Activated T-cell treated with anti-CD3 and anti-CD28 coated beads, Interleukin-2, amount 50 U/mL, for 72 hours (primary cell): ENCODE measurements around the gene ITGA11. TPM values are rescaled to one million over a fixed set of nuclear protein-coding genes. Genes with fewer than 3 reads are reported as not detected.

Experiments used
- ATAC-seq, 2 donors: fragments of 150-1000 bp; cut with Tn5 transposase; replicated peaks in 1 of 2; 2 replicates each; pipeline ENCODE4 v1.10.0; 2021; ENCODE audit warnings: moderate library complexity in 2 of 2, mild to moderate bottlenecking in 1 of 2
- DNase-seq, 2 donors: peaks; one replicate each; pipeline ENCODE4 v3.0.0; 2021 to 2022; ENCODE audit warnings: mixed read lengths in 1 of 2
- H3K27ac Mint-ChIP-seq: one replicate; pipeline ENCODE4 v1.8.0; 2022; ENCODE audit warnings: mild to moderate bottlenecking, moderate library complexity, mixed read lengths
- H3K27me3 Mint-ChIP-seq: one replicate; pipeline ENCODE4 v1.8.0; 2022; ENCODE audit warnings: low read depth, mixed read lengths
- H3K36me3 Mint-ChIP-seq, 2 donors: one replicate each; pipeline ENCODE4 v1.8.0; 2022; ENCODE audit warnings: mixed read lengths in 2 of 2, mild to moderate bottlenecking in 1 of 2; ENCODE audit not compliant: insufficient read depth in 2 of 2
- H3K4me1 Mint-ChIP-seq: one replicate; pipeline ENCODE4 v1.8.0; 2022; ENCODE audit warnings: low read depth, mixed read lengths
- H3K4me3 Mint-ChIP-seq, 2 donors: one replicate each; pipeline ENCODE4 v1.8.0; 2022; ENCODE audit warnings: mild to moderate bottlenecking in 2 of 2, mixed read lengths in 2 of 2, moderate library complexity in 2 of 2
- H3K9me3 Mint-ChIP-seq, 2 donors: one replicate each; pipeline ENCODE4 v1.8.0; 2022; ENCODE audit warnings: mixed read lengths in 2 of 2
- total RNA-seq, 2 donors: library from RNA; stranded (reverse); gene quantifications; one replicate each; pipeline ENCODE4 v1.2.3, GENCODE V29; 2022

Gene ITGA11
- total RNA-seq, 2 donors from 2014 or later: 0.58 to 1.6 TPM

DNA sequence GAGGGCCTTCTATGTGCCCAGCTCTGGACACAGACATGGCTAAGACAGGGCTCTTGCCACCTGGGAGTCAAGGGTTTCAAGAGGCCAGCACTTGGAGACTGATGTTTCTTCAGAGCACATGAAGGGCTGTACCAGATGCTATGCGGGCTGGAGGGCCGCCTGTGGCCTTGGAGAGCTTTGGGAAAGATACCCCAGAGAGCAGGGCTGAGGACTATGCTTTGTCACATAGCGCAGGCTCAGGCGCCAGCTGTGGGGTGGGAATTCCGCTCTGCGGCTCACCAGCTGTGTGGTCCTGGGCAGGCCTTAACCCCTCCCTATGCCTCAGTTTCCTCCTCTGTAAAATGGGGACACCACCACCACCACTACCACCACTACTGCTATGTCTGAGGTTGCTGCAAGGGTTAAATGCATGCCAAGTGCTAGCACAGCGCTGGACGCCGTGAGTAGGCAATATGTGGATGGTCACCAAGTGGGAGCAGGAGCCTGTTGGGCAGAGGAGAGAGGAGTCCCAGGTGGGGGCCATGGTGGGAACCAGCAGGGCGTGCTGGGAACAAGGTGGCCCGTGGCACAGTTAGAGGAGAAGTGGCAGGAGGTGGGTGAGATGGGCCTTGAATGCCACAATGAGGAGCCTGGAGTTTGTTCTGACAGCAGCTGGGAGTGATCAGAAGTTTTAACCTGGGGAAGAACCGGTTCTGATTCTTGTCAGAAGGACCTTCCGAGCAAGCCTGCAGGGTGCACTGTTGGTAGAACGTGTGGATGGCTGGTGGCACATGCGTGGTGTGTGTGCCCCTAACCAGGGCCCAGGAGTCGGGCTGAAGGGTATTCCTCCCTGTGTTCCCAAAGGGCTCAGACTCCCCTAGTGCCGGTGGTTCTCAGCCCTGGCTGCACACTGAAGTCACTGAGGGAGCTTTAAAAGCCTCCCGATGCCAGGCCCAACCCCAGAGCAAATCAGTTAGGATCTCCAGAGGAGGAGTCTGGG is 112.7 kb downstream of the ITGA11 start:
- no peak for DNase-seq
- no peaks in the 10 kb centered on the region for H3K4me1 Mint-ChIP-seq
- no peak for ATAC-seq
- H3K27me3 Mint-ChIP-seq: no peaks in the 10 kb centered on the region
- H3K36me3 Mint-ChIP-seq: no peaks in the 10 kb centered on the region
- H3K27ac Mint-ChIP-seq: no peak overlapping the region
- no peaks in the 10 kb centered on the region for H3K9me3 Mint-ChIP-seq
- no peak overlapping the region for H3K4me3 Mint-ChIP-seq

DNA sequence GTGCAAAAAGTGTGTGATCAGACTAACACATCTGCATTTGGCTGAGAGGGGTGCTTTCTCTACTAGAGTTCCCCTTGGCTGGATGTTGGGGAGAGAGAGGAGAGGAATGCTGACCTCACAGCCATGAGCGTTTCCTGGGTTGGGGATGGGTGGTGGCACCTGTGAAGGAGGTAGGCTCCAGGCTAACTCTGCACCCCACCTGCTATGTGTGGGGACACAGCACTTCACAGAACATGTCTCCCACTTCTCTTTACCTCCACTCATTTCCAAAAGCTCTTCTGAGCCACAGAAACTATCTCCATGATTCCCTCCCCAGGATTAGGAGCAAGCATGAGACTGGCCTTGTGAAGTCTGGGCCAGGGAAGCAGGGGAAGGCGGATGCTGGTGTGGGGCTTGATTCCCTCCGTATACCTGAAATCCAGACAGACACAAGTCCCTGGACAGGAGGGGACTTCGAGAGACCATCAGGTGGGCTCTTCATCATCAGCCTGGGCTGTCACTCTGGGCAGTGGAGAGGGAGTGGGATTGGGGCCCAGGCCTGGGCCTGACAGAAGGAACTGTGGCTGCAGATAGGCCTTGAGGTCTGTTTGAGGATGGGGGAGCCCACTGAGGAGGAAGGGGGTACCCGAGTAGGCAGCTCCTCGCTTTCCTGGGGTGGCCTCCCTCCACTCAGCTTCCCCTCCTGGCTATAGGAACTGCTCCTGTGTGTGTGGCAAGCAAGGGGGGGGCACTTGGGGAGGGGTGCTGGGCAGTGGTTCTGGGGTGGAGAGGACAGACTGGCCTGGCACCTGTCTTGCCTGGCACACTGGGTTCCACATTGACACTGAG is 113.7 kb downstream of the ITGA11 start:
- H3K36me3 Mint-ChIP-seq: no peaks in the 10 kb centered on the region
- H3K27ac Mint-ChIP-seq: no peak overlapping the region
- DNase-seq: no peak
- no peak overlapping the region for H3K4me3 Mint-ChIP-seq
- no peaks in the 10 kb centered on the region for H3K4me1 Mint-ChIP-seq
- no peaks in the 10 kb centered on the region for H3K27me3 Mint-ChIP-seq
- no peak for ATAC-seq
- no peaks in the 10 kb centered on the region for H3K9me3 Mint-ChIP-seq

DNA sequence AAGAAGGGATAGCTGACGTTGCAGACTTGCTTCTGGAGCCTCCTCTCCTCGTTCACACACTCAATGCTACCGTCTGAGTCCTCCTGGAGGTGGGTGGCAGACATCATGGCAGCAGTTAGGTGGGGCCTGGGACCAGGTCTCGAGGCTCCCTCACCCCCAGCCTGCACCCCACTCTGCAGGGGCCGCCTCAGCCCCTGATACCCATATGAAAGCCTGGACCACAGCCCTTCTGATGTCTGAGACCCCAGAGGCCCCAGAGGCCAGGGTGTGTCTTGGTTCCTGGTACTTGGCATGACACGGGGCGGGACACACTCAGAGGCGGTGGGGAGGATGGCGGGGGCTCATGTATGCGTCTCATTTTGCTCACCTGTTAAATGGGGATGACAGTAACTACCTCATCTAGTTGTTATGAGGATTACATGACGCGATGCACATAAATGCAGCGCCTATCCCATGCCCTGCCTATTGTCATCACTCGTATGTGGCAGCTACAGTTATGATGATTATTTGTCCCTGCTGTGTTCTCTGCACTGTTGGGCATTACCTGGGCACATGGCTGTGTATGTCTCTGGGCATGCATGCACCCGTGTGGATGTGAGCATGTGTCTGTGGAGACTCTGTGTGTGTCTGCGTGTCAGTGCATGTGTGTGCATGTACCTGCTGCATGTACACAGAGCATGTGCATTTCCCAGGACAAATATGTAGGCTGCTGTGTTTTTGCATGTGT is 114.5 kb downstream of the ITGA11 start:
- Mint-ChIP-seq H3K27me3 (no peaks in the 10 kb centered on the region), H3K9me3 (no peaks in the 10 kb centered on the region), H3K27ac (no peak overlapping the region), H3K4me3 (no peak overlapping the region), H3K36me3 (no peaks in the 10 kb centered on the region), H3K4me1 (no peaks in the 10 kb centered on the region)
- DNase-seq: no peak
- ATAC-seq: no peak

DNA sequence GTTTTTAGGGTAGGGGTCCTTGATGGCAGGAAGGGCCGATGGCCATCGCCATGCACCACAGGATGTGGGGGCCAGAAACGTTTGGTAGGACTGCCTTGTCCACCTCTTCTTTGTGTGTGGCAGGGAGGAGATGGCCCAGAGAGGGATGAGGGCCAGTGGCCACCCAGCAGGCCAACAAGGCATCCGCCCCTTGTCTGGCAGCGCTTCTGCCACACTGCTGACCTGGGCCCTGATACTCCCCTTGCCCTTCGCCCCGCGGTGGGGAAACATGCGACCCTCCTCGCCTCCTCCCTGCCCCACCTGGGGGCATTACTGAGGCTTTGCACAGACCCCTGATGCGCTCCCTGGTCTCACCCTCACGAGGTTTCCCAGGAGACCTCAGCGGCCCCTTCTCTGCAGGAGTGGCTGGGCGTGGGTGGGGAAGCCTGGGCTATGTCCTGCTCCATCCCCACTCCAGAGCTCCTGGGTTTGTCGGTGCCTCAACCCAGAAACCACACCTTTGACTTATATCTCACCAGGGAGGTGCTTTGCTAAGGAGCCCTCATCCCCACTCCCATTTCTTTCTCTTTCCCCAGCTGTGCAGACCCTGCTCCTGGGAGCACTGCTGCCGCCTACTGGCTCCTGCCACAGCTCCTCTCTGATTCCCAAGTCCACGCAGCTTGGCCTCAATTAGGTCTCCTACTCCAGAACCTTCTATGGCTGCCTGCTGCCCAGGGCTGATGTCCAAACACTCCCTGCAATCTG is 115.7 kb downstream of the ITGA11 start:
- H3K4me1 Mint-ChIP-seq: no peaks in the 10 kb centered on the region
- no peaks in the 10 kb centered on the region for H3K9me3 Mint-ChIP-seq
- no peak overlapping the region for H3K27ac Mint-ChIP-seq
- DNase-seq (no peak), ATAC-seq (no peak)
- H3K36me3 Mint-ChIP-seq: no peaks in the 10 kb centered on the region
- H3K4me3 Mint-ChIP-seq: no peak overlapping the region
- no peaks in the 10 kb centered on the region for H3K27me3 Mint-ChIP-seq

DNA sequence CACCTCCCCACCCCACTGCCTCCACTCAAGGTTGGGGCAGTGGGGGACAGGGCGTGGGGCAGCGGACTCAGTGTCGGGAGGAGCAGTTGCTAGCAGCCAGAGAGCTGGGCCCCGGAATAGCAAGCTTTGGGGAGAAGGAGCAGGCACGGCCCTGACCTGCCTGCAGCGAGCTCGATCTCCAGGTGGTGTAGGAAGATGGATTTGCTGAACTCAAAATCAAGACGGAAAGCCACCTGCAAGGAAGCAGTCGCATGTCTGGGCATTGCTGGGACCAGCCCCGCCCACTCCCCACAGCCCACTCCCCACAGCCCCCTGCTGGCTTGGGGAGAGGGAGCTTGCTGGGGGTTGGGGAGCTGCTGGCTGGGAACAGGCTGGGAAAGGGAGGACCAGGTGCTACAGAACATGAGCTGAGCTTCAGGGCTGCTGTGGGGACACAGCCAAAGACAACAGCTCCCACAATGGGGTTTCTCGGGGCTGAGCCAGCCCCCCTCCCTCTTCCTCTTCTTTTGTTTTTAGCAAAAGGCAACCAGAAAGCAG is 116.4 kb downstream of the ITGA11 start:
- Mint-ChIP-seq H3K9me3 (no peaks in the 10 kb centered on the region), H3K4me1 (no peaks in the 10 kb centered on the region), H3K27me3 (no peaks in the 10 kb centered on the region), H3K27ac (no peak overlapping the region), H3K36me3 (no peaks in the 10 kb centered on the region), H3K4me3 (no peak overlapping the region)
- ATAC-seq: no peak
- no peak for DNase-seq

DNA sequence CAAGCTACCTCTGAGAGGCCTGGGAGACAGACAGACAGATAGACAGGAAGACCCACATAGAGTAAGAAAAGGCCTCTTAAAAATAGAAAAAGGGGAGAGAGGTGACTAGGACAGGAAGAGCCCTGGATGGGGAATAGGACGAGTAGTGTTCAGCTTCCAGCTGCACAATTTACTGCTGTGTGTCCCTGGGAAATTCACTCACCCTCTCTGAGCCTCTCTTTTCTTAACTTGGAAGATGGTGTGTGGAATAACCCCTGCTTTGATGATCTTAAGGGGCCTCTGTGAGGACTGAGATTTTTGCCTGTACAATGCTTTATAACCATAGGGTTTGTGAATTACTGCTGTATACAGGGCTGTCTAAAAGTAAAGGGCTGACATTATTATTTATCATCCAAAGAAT is 116.9 kb downstream of the ITGA11 start:
- Mint-ChIP-seq H3K27ac (no peak overlapping the region), H3K9me3 (no peaks in the 10 kb centered on the region), H3K27me3 (no peaks in the 10 kb centered on the region), H3K4me1 (no peaks in the 10 kb centered on the region), H3K4me3 (no peak overlapping the region), H3K36me3 (no peaks in the 10 kb centered on the region)
- no peak for DNase-seq
- ATAC-seq: no peak

DNA sequence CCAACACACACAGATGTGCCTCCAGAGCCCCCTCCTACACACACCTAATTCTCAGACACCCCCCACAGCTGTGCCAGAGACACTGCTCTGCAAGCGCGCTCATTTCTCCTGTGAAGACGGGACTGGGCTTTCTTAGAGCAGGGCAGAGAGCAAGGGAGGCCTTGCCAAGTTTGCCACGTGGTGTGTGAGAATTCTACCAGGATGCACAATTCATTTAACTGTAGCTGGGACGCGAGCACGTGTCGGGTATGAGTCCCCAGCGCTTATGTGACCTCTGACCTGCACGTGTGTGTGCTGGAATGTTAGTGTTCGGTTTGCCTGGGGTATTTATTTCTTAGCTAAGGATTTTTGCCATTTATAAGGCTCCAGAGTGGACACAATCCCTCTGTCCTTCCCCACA is 117.4 kb downstream of the ITGA11 start:
- H3K27ac Mint-ChIP-seq: no peak overlapping the region
- DNase-seq: no peak
- no peaks in the 10 kb centered on the region for H3K27me3 Mint-ChIP-seq
- ATAC-seq: no peak
- no peaks in the 10 kb centered on the region for H3K9me3 Mint-ChIP-seq
- H3K36me3 Mint-ChIP-seq: no peaks in the 10 kb centered on the region
- no peak overlapping the region for H3K4me3 Mint-ChIP-seq
- no peaks in the 10 kb centered on the region for H3K4me1 Mint-ChIP-seq

DNA sequence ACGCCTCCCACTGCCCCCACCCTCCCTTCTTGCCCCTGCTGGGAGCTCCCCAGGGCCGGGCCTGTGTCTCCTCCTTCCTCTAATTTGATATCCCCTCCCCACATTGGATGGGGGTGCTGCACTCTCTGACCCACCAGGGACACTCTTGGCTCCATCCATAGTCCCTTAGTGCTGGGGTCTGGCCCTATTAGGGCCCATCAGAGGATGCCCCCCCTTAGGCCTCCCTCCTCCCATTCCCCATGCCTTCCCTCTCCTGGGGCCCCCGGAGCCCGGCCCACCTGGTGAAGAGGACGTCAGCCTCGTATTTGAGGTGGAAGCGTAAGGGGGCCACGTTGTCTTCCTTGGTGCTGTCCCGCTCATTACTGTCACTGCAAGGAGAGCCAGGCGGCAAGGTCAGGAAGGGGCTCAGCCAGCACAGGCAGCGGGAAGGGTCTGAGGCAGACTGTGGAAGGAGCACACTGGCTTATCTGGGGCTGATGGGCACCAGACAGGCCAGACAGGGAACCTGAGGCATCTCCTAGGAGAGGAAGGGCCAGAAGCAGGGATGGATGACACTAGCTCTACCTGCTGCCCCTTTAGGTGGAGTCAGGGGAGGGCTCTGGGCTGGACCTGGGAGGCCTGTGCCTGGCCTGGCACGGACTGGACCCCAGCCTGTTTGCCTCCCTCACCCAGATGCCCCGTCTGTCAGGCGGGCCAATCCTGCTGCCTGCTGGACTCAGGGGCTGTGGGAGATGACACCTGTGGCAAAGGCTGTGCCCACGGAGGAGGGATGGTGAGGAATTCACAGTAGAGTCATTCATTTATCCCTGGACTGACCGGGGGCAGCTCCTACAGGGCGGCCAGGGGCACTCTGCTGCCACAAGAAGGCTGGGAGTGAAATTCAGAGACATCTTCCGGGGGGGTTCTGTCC is 118.2 kb downstream of the ITGA11 start:
- Mint-ChIP-seq H3K36me3 (no peaks in the 10 kb centered on the region), H3K9me3 (no peaks in the 10 kb centered on the region), H3K4me3 (no peak overlapping the region), H3K4me1 (no peaks in the 10 kb centered on the region), H3K27me3 (no peaks in the 10 kb centered on the region), H3K27ac (no peak overlapping the region)
- ATAC-seq: no peak
- DNase-seq: no peak

DNA sequence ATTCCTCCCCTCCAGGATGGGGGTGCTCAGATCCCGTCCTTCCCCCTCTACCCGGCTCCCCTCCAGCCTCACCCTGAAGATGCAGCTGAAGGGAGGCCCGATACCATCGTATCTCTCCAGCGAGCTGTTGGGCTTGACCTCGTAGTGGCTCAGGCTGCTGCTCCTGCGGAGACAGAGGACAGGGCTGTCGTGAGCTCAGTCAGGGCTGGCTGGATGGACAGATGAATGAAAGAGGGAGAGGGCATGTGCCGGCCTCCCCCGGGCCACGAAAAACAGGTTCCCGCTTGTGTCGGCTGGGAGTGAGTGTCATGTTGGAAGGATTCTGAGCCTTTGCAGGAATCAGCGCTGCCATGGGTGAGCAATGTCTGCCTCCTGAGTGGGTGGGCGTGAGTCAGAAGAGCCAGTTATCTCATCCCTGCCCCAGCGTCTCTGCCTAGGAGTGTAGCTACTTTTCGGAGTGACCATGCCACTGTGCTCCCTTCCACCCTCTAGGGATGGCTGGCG is 119.2 kb downstream of the ITGA11 start:
- Mint-ChIP-seq H3K4me1 (no peaks in the 10 kb centered on the region), H3K36me3 (no peaks in the 10 kb centered on the region), H3K27ac (no peak overlapping the region), H3K27me3 (no peaks in the 10 kb centered on the region), H3K9me3 (no peaks in the 10 kb centered on the region), H3K4me3 (no peak overlapping the region)
- DNase-seq: no peak
- ATAC-seq: no peak

DNA sequence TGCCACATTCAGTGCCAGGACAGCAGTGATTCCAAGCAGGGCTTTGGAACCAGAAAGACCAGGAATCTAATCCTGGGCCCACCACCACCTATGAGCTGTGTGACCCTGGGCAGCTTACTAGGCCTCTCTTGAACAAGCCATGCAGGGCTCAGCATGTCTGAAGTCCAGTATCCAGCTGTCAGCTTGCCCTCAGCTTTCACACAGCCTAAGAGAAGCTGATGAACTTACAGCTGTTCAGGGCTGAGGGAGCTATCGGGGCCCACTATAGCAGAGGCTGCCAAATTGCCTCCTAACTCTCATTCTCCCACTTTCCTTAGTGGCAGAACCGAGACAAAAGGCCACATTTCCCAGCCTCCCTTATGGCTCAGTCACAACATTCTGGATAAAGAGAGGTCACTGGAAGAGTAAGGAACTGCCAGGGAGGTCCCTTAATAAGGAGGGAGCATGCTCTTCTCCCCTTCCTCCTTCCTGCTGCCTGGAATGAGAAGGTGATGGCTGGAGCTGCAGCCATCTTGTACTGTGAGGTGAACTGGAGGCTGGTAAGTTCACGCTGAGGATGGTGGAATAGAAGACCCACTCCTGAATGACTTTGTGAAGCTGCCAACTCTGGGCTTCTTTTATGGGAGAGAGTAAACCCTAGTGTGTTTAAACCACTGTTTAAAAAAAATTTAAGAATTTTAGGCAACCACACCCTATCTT is 120.0 kb downstream of the ITGA11 start:
- ATAC-seq: no peak
- no peaks in the 10 kb centered on the region for H3K9me3 Mint-ChIP-seq
- no peak overlapping the region for H3K27ac Mint-ChIP-seq
- H3K27me3 Mint-ChIP-seq: no peaks in the 10 kb centered on the region
- no peak for DNase-seq
- no peak overlapping the region for H3K4me3 Mint-ChIP-seq
- H3K36me3 Mint-ChIP-seq: no peaks in the 10 kb centered on the region
- peaks cover under 1% of the 10 kb centered on the region for H3K4me1 Mint-ChIP-seq

DNA sequence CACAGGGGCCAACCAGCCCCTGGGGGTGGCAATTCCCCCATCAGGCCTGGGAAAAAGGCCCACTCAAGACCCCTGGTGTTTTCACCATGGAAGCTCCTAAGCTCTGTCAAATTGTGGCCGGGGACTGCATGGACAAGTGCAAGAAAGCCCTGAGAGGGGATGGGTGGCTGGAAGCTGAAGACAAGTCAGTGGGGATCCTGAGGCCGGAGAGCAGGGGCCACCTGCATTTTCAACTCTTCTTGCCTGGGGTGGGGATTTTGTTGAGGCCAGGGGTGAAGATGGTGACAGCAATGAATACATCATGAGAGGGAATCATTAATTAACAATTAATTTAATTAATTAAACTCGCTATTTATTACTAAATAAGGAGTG is 120.5 kb downstream of the ITGA11 start:
- H3K27ac Mint-ChIP-seq: no peak overlapping the region
- H3K4me1 Mint-ChIP-seq: peaks cover 6% of the 10 kb centered on the region
- no peaks in the 10 kb centered on the region for H3K36me3 Mint-ChIP-seq
- H3K9me3 Mint-ChIP-seq: no peaks in the 10 kb centered on the region
- H3K27me3 Mint-ChIP-seq: no peaks in the 10 kb centered on the region
- ATAC-seq (no peak), DNase-seq (no peak)
- no peak overlapping the region for H3K4me3 Mint-ChIP-seq
